SU-DHL-6 (cell line): ENCODE results near the gene SCT.

ENCODE experiments used
- EZH2phosphoT487 ChIP-seq: fragments of 200-600 bp; sonication (generic), shearing (Covaris generic); conservative IDR thresholded peaks from 2 replicates; pipeline ENCODE4 v1.6.1; 2018; ENCODE audit warnings: mild to moderate bottlenecking, antibody characterized with exemption, low read length, moderate library complexity, mixed read lengths
- TF ChIP-seq, protein P1 (sequence below): fragments of 200-600 bp; sonication (generic); IDR thresholded peaks from one replicate; pipeline ENCODE4 v1.5.1; 2017; ENCODE audit warnings: antibody characterized with exemption, mild to moderate bottlenecking, low read length, moderate library complexity; ENCODE audit not compliant: insufficient read depth, poor library complexity, severe bottlenecking

DNA sequence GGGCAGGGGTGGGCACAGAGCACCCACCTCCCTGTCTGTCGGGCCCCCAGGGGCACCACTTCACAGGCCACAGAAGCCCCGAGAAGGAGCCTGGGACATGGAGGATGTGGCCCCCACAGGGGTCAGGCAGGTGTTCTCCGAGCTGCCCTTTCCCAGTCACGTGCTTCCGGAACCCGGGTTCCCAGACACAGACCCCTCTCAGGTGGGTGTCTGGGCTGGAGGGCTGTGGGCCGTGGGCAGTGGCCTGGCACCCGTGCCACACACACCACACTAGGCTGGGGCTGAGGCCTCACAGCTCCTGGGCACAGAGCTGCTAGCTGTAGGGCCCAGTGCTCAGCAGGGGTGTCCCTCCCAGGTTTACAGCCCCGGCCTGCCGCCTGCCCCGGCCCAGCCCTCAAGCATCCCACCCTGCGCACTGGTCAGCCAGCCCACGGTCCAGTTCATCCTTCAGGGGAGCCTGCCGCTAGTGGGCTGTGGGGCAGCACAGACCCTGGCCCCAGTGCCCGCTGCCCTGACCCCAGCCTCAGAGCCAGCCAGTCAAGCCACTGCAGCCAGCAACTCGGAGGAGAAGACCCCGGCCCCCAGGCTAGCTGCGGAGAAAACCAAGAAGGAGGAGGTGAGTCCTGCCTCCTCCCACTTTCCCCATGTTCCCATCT, 16.7 kb downstream of the SCT start:
- TF ChIP-seq, protein P1, sequence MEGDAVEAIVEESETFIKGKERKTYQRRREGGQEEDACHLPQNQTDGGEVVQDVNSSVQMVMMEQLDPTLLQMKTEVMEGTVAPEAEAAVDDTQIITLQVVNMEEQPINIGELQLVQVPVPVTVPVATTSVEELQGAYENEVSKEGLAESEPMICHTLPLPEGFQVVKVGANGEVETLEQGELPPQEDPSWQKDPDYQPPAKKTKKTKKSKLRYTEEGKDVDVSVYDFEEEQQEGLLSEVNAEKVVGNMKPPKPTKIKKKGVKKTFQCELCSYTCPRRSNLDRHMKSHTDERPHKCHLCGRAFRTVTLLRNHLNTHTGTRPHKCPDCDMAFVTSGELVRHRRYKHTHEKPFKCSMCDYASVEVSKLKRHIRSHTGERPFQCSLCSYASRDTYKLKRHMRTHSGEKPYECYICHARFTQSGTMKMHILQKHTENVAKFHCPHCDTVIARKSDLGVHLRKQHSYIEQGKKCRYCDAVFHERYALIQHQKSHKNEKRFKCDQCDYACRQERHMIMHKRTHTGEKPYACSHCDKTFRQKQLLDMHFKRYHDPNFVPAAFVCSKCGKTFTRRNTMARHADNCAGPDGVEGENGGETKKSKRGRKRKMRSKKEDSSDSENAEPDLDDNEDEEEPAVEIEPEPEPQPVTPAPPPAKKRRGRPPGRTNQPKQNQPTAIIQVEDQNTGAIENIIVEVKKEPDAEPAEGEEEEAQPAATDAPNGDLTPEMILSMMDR: no peak
- TF ChIP-seq EZH2phosphoT487: no peak
